ENCODE results near the gene ENHO.

ENHO gene

GRCh38 chr9:34568133-34568532 lies 45.3 kb upstream of the ENHO start:
- no peak overlapping the region for H3K4me3 ChIP-seq (ENCODE audit: low read depth, low read length)
- in situ Hi-C loops (cut with HindIII; ENCODE audit: low sequenced_read_pairs) = no loop called here
- DNase-seq (ENCODE audit: low read depth) = no peak
- TF ChIP-seq, protein P1, sequence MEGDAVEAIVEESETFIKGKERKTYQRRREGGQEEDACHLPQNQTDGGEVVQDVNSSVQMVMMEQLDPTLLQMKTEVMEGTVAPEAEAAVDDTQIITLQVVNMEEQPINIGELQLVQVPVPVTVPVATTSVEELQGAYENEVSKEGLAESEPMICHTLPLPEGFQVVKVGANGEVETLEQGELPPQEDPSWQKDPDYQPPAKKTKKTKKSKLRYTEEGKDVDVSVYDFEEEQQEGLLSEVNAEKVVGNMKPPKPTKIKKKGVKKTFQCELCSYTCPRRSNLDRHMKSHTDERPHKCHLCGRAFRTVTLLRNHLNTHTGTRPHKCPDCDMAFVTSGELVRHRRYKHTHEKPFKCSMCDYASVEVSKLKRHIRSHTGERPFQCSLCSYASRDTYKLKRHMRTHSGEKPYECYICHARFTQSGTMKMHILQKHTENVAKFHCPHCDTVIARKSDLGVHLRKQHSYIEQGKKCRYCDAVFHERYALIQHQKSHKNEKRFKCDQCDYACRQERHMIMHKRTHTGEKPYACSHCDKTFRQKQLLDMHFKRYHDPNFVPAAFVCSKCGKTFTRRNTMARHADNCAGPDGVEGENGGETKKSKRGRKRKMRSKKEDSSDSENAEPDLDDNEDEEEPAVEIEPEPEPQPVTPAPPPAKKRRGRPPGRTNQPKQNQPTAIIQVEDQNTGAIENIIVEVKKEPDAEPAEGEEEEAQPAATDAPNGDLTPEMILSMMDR (IDR thresholded peaks at IDR 0.05; ENCODE audit: low read depth, low read length, missing control alignments) = no peak

DNA sequence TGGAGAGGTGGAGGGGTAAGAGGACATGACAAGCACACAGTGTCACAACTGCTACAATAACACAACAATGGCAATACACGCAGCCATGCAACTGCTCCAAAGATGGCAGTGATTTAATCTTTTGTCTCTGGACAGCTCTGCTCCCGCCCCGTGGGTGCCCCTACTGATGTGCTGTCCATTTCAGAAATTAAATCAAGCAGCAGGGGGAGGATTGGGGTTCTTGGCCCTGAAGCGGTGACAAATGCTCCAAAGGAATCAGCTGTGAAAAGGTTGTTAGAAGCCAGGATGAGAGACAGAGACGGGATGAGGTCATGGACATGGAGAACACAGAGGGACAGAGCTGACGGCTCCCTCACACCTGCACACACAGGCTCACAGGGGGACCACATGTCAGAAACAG lies 44.2 kb upstream of the ENHO start:
- in situ Hi-C loops (cut with HindIII; ENCODE audit: low sequenced_read_pairs) = no loop called here
- no peak overlapping the region for H3K4me3 ChIP-seq (ENCODE audit: low read depth, low read length)
- DNase-seq (ENCODE audit: low read depth) = no peak
- TF ChIP-seq, protein P1 (IDR thresholded peaks at IDR 0.05; ENCODE audit: low read depth, low read length, missing control alignments) = no peak

DNA sequence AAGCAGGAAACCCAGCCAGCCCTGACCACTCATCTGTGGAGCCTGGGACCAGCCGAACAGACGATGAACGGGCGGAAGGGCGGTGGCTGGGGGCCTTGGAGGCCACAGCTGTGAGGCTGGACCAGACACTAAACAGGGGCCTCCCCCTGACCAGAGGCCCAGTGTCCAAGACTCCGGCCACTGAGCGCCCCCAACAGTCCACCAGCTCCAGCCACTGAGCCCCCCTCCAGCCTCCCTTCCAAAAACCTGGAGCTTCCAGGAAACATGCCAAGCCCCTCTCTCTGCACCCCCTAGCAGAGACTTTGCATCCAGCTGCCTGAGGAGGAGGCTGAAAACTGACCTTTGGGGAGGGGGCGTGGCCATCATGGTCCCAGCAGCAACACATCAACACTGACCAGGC lies 43.5 kb upstream of the ENHO start:
- TF ChIP-seq, protein P1 (IDR thresholded peaks at IDR 0.05; ENCODE audit: low read depth, low read length, missing control alignments) = no peak
- no peak overlapping the region for H3K4me3 ChIP-seq (ENCODE audit: low read depth, low read length)
- in situ Hi-C loops (cut with HindIII; ENCODE audit: low sequenced_read_pairs) = no loop called here
- DNase-seq (ENCODE audit: low read depth) = no peak

DNA sequence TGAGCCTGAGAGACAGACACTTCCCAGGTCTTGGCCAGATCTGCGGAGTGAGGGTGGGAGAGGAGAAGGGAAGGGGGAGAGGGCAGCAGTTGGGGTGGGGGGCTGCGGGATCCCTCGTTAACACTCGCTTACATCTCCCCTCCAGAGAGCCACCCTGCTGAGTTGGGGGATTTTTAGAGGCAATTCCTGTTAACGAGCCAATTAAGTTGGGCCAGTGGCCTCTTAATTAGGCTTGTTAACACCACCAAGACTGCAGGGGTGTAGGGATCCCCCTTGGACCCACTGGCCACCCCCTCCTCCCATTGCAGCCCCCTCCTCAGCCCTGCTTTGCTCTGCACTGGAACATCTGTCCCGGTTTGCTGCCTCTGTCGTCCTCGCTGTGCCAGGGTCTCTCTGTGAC lies 43.1 kb upstream of the ENHO start:
- in situ Hi-C loops (cut with HindIII; ENCODE audit: low sequenced_read_pairs) = no loop called here
- DNase-seq (ENCODE audit: low read depth) = no peak
- TF ChIP-seq, protein P1 (IDR thresholded peaks at IDR 0.05; ENCODE audit: low read depth, low read length, missing control alignments) = no peak
- no peak overlapping the region for H3K4me3 ChIP-seq (ENCODE audit: low read depth, low read length)

- in situ Hi-C loops (cut with HindIII; ENCODE audit: low sequenced_read_pairs) = no loop called here
- DNase-seq (ENCODE audit: low read depth) = no peak
- no peak overlapping the region for H3K4me3 ChIP-seq (ENCODE audit: low read depth, low read length)
- TF ChIP-seq, protein P1 (IDR thresholded peaks at IDR 0.05; ENCODE audit: low read depth, low read length, missing control alignments) = no peak
Observed at GRCh38 chr9:34564617-34565016, 41.8 kb upstream of the ENHO start.

- in situ Hi-C loops (cut with HindIII; ENCODE audit: low sequenced_read_pairs) = no loop called here
- no peak for DNase-seq (ENCODE audit: low read depth)
- TF ChIP-seq, protein P1 (IDR thresholded peaks at IDR 0.05; ENCODE audit: low read depth, low read length, missing control alignments) = no peak
- no peak overlapping the region for H3K4me3 ChIP-seq (ENCODE audit: low read depth, low read length)
Observed at GRCh38 chr9:34563262-34563661, 40.5 kb upstream of the ENHO start.
